Neural cell (in vitro differentiated cells): ENCODE measurements around the gene TBC1D2.

Experiments used
- CTCF ChIP-seq: fragments of 450-650 bp; IDR thresholded peaks from 2 replicates; pipeline ENCODE4 v1.5.1; 2014; ENCODE audit warnings: antibody characterized with exemption, mild to moderate bottlenecking, moderate library complexity; ENCODE audit not compliant: poor library complexity, severe bottlenecking
- EP300 ChIP-seq: fragments of 450-650 bp; conservative IDR thresholded peaks from 2 replicates; pipeline ENCODE4 v1.6.1; 2014; ENCODE audit warnings: antibody characterized with exemption, mild to moderate bottlenecking, moderate library complexity; ENCODE audit not compliant: poor library complexity, severe bottlenecking
- EZH2 ChIP-seq: fragments of 200-600, 300-800 bp; shearing (Covaris generic), sonication (generic); IDR thresholded peaks from 2 replicates; pipeline ENCODE4 v1.6.1; 2014; ENCODE audit warnings: antibody characterized with exemption, low read length, borderline replicate concordance, mild to moderate bottlenecking; ENCODE audit not compliant: insufficient read depth, poor library complexity, severe bottlenecking
- MXI1 ChIP-seq: fragments of 450-650 bp; conservative IDR thresholded peaks from 2 replicates; pipeline ENCODE4 v1.6.1; 2014; ENCODE audit warnings: antibody characterized with exemption, mild to moderate bottlenecking; ENCODE audit not compliant: poor library complexity, severe bottlenecking
- POLR2AphosphoS5 ChIP-seq: IDR thresholded peaks from 2 replicates; pipeline ENCODE4 v1.6.1; 2012
- RAD21 ChIP-seq: fragments of 450-650 bp; conservative IDR thresholded peaks from 2 replicates; pipeline ENCODE4 v1.6.1; 2014; ENCODE audit warnings: antibody characterized with exemption, mild to moderate bottlenecking, moderate library complexity
- REST ChIP-seq: IDR thresholded peaks from 2 replicates; pipeline ENCODE4 v1.6.1; 2012; ENCODE audit warnings: borderline replicate concordance
- TAF1 ChIP-seq: IDR thresholded peaks from 2 replicates; pipeline ENCODE4 v1.6.1; 2012; ENCODE audit warnings: low read depth

- TF ChIP-seq CTCF (no peak), POLR2AphosphoS5 (no peak), MXI1 (no peak), EZH2 (no peak), RAD21 (no peak), REST (no peak), TAF1 (no peak), EP300 (no peak)
These were observed 73.2 kb downstream of the TBC1D2 start for GRCh38 chr9:98182069-98182820.
